Naive thymus-derived CD4-positive, alpha-beta T cell (primary cell): ENCODE measurements around the gene INPP5A. TPM values are rescaled to one million over a fixed set of nuclear protein-coding genes. Genes with fewer than 3 reads are reported as not detected.
A peak's percentile ranks its signal among the peaks of the same experiment; 100 is the strongest.

Experiments used
- ATAC-seq: fragments of 150-1000 bp; cut with Tn5 transposase; 2 replicates; pipeline ENCODE4 v1.10.0; 2021; ENCODE audit warnings: mild to moderate bottlenecking, moderate library complexity
- CTCF ChIA-PET: fragments of 350-600 bp; sonication (Branson Sonifier 250); formaldehyde crosslinking; loops from one replicate; lab custom pipeline; 2021; ENCODE audit warnings: antibody characterized with exemption; lab: Charles Lee
- POLR2A ChIA-PET: fragments of 350-600 bp; sonication (Branson Sonifier 250); formaldehyde crosslinking; loops from one replicate; lab custom pipeline; 2021; ENCODE audit warnings: antibody characterized with exemption, inconsistent platforms; lab: Charles Lee
- DNase-seq, 9 donors: peaks; one replicate each; pipeline versions ENCODE4 v3.0.0 to v3.0.0-alpha.2; 2020 to 2022; ENCODE audit warnings: mixed read lengths in 1 of 9
- H3K27ac ChIP-seq: one replicate; pipeline ENCODE4 v1.7.0; 2013; ENCODE audit warnings: mild to moderate bottlenecking, low read depth, low read length, moderate library complexity
- H3K27me3 ChIP-seq, 2 donors: one replicate each; pipeline ENCODE4 v1.7.0; 2013; ENCODE audit warnings: low read length in 2 of 2, mild to moderate bottlenecking in 2 of 2, moderate library complexity in 2 of 2; ENCODE audit not compliant: control insufficient read depth in 2 of 2, insufficient read depth in 2 of 2
- H3K36me3 ChIP-seq, 3 experiments: 1 replicate in 2 of 3; 2 replicates in 1 of 3; pipeline ENCODE4 v1.7.0; 2013; ENCODE audit warnings: low read length in 3 of 3, mild to moderate bottlenecking in 3 of 3, moderate library complexity in 1 of 3; ENCODE audit not compliant: insufficient read depth in 3 of 3, control insufficient read depth in 2 of 3
- H3K4me1 ChIP-seq, 2 donors: one replicate each; pipeline ENCODE4 v1.7.0; 2013; ENCODE audit warnings: low read length in 2 of 2, mild to moderate bottlenecking in 2 of 2, moderate library complexity in 1 of 2; ENCODE audit not compliant: control insufficient read depth in 2 of 2, insufficient read depth in 2 of 2
- H3K4me3 ChIP-seq: 2 replicates; pipeline ENCODE4 v1.7.0; 2013; ENCODE audit warnings: mild to moderate bottlenecking, low read length
- H3K9me3 ChIP-seq, 3 experiments: 1 replicate in 2 of 3; 2 replicates in 1 of 3; pipeline ENCODE4 v1.7.0; 2013; ENCODE audit warnings: low read length in 3 of 3; ENCODE audit not compliant: control insufficient read depth in 2 of 3
- H3K27ac Mint-ChIP-seq, 9 donors: one replicate each; pipeline ENCODE4 v1.8.0; 2020 to 2022; ENCODE audit warnings: mixed read lengths in 9 of 9, mild to moderate bottlenecking in 8 of 9, moderate library complexity in 5 of 9, inconsistent platforms in 2 of 9
- H3K27me3 Mint-ChIP-seq, 5 donors: one replicate each; pipeline ENCODE4 v1.8.0; 2021 to 2022; ENCODE audit warnings: mixed read lengths in 5 of 5, mild to moderate bottlenecking in 1 of 5
- H3K36me3 Mint-ChIP-seq, 5 donors: one replicate each; pipeline ENCODE4 v1.8.0; 2020 to 2022; ENCODE audit warnings: mixed read lengths in 5 of 5, mild to moderate bottlenecking in 3 of 5, inconsistent platforms in 1 of 5
- H3K4me1 Mint-ChIP-seq, 7 donors: one replicate each; pipeline ENCODE4 v1.8.0; 2020 to 2022; ENCODE audit warnings: mixed read lengths in 7 of 7, mild to moderate bottlenecking in 3 of 7, inconsistent platforms in 1 of 7
- H3K4me3 Mint-ChIP-seq, 10 donors: one replicate each; pipeline ENCODE4 v1.8.0; 2020 to 2022; ENCODE audit warnings: mild to moderate bottlenecking in 10 of 10, mixed read lengths in 10 of 10, moderate library complexity in 6 of 10, inconsistent platforms in 2 of 10
- H3K9me3 Mint-ChIP-seq, 11 donors: one replicate each; pipeline ENCODE4 v1.8.0; 2020 to 2022; ENCODE audit warnings: mixed read lengths in 11 of 11, mild to moderate bottlenecking in 4 of 11, inconsistent platforms in 1 of 11, moderate library complexity in 1 of 11
- intact Hi-C, 2 donors: fragments of 100-400 bp; cut with micrococcal nuclease; formaldehyde crosslinking; loops; one replicate each; pipeline ENCODE4 v1.15.1; 2023
- polyA plus RNA-seq, 2 donors: library from polyadenylated mRNA; unstranded; fragments of 300-500 nt; fragmentation: Illumina TruSeq; gene quantifications; one replicate each; pipeline ENCODE4 v1.2.3, GENCODE V29; 2021
- total RNA-seq, 6 experiments: library from RNA in 5 of 6; stranded (reverse) in 5 of 6; gene quantifications; 1 replicate in 5 of 6; 2 replicates in 1 of 6; pipeline ENCODE4 v1.2.3 and lab custom pipeline; 2021 to 2026

Gene INPP5A
- total and polyA plus RNA-seq, 7 experiments from 2014 or later: 0.97 to 30.7 (median 25.0) TPM

DNA sequence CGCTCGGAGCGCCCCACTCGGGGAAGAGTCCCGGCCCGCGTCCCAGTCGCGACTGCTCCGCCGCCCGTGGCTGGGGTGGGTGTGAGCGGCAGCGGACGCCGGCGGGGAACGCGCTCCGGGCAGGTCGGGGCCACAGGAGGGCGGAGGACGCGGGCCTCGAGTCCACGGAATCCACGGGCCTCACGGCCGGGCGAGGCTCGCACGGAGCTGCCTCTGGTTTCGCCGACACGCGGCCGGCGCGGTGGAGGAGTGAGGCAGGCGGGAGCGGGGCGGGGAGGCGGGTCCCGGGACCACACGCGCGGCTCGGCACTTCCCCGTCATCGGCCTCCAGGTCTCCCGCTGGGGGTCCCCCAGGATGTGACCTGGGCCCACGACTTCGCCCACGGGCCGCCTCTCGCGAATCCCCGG, 248.9 kb downstream of the INPP5A start:
- H3K4me3 Mint-ChIP-seq: peak overlapping the region in 1 of 10 donors; percentile 39
- H3K4me3 ChIP-seq: no peak overlapping the region
- no peak overlapping the region for H3K27ac ChIP-seq
- peaks cover 0 to 33% (median 12%) of the 10 kb centered on the region in 5 donors for H3K27me3 Mint-ChIP-seq
- peaks cover 0 to 6% (median 0%) of the 10 kb centered on the region in 3 experiments for H3K36me3 ChIP-seq
- H3K36me3 Mint-ChIP-seq: peaks cover 5 to 20% (median 20%) of the 10 kb centered on the region in 5 donors
- ATAC-seq: no peak
- H3K4me1 ChIP-seq: no peaks in the 10 kb centered on the region
- POLR2A ChIA-PET: no interaction called here
- H3K9me3 Mint-ChIP-seq: peaks cover 0 to 9% (median 1%) of the 10 kb centered on the region in 11 donors
- no peak overlapping the region for H3K27ac Mint-ChIP-seq
- peaks cover 0 to 3% of the 10 kb centered on the region in 2 donors for H3K27me3 ChIP-seq
- DNase-seq: no peak
- CTCF ChIA-PET: no interaction called here
- no peaks in the 10 kb centered on the region for H3K9me3 ChIP-seq
- intact Hi-C loops: no loop called here
- H3K4me1 Mint-ChIP-seq: peaks cover 0 to 9% (median 4%) of the 10 kb centered on the region in 7 donors

GRCh38 chr10:132786884-132787494, 249.4 kb downstream of the INPP5A start:
- Mint-ChIP-seq H3K27me3 (peaks cover 0 to 33% (median 12%) of the 10 kb centered on the region in 5 donors), H3K27ac (no peak overlapping the region), H3K4me3 (peak overlapping the region in 1 of 10 donors; percentile 16), H3K36me3 (peaks cover 0 to 16% (median 14%) of the 10 kb centered on the region in 5 donors), H3K4me1 (peaks cover 0 to 9% (median 4%) of the 10 kb centered on the region in 7 donors), H3K9me3 (peaks cover 0 to 9% (median 1%) of the 10 kb centered on the region in 11 donors)
- Histone ChIP-seq H3K4me1 (no peaks in the 10 kb centered on the region), H3K36me3 (peaks cover 0 to under 1% (median 0%) of the 10 kb centered on the region in 3 experiments), H3K27ac (no peak overlapping the region), H3K9me3 (no peaks in the 10 kb centered on the region), H3K4me3 (no peak overlapping the region), H3K27me3 (peaks cover 0 to 3% of the 10 kb centered on the region in 2 donors)
- ChIA-PET POLR2A (no interaction called here), CTCF (no interaction called here)
- no peak for ATAC-seq
- intact Hi-C loops: no loop called here
- no peak for DNase-seq

DNA sequence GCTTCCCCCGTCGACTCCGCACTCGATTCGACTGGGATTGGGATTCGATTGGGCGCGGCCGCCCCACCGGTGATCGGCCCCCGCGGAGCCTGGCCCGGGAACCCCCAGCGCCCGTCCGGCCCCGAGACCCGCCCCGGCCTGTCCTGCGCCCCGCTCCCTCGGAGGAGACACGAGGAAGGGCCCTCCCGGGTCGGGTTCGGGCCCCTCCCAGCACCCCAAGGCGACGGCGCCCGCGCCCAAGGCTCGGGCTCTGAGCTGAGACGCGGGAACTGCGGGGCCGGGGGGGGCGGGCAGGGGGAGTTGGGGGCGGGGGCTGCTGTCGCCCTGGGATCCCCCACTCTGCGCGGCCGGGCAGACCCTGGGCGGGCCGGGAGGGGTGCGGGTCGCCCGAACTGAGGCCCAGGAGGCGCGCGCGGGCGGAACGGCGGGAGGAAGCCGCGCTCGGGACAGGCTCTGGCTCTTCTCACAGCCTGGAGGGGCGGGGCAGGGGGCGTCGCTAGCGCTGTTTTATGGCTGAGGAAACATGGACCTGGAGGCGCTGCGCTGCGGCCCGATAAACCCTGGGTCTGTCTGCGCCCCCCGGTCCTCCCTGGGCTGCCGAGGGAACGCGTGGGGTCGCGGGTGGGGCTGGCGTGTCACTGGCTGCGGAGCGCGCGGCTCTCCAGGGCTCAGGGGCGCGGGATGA, 250.1 kb downstream of the INPP5A start:
- peaks cover 0 to 12% (median 11%) of the 10 kb centered on the region in 5 donors for H3K36me3 Mint-ChIP-seq
- ATAC-seq (no peak), DNase-seq (no peak)
- H3K4me1 Mint-ChIP-seq: peaks cover 0 to 9% (median 4%) of the 10 kb centered on the region in 7 donors
- peak overlapping the region in 1 of 10 donors; percentile 72 for H3K4me3 Mint-ChIP-seq
- no peak overlapping the region for H3K27ac Mint-ChIP-seq
- intact Hi-C loops: no loop called here
- Histone ChIP-seq H3K27me3 (peaks cover 0 to 3% of the 10 kb centered on the region in 2 donors), H3K4me1 (no peaks in the 10 kb centered on the region), H3K36me3 (no peaks in the 10 kb centered on the region), H3K4me3 (no peak overlapping the region), H3K27ac (no peak overlapping the region), H3K9me3 (no peaks in the 10 kb centered on the region)
- CTCF ChIA-PET: no interaction called here
- H3K9me3 Mint-ChIP-seq: peaks cover 0 to 9% (median 1%) of the 10 kb centered on the region in 11 donors
- H3K27me3 Mint-ChIP-seq: peaks cover 0 to 32% (median 11%) of the 10 kb centered on the region in 5 donors
- POLR2A ChIA-PET: no interaction called here

DNA sequence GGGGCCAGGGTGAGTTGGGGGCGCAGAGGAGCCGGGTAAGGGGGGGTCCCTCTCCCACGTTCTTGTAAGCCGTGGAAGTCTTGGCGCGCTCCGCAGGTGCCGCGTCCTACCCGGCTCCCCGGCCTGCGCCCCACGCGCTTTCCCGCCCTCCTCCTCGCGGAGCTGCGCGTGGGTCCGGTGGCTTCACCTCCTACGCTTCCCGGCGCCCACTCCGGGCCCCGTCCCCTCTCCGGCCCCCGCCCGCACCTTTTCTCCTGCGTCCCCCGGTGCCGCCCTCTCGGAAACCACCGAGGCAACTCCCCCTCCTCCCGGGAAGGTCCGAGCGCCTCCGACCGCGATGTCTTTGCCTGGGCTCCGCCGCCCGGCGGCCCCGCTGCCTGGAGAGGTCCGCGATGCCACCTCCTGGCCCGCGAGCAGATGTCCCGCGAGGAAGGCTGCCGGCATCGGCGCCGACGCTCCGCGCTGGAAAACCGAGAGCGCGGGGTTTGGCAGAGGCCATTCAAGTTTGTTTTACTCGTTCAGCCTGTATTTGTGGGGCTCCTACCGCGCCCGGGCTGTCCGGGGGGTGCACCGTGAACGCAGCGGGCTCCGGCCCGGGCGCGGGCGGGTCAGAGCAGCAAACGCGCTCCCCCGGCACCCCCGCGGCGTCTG, 250.7 kb downstream of the INPP5A start:
- ChIA-PET POLR2A (no interaction called here), CTCF (no interaction called here)
- DNase-seq (no peak), ATAC-seq (no peak)
- intact Hi-C loops: no loop called here
- Mint-ChIP-seq H3K4me1 (peaks cover 0 to 8% (median 4%) of the 10 kb centered on the region in 7 donors), H3K4me3 (peak overlapping the region in 1 of 10 donors; percentile 72), H3K36me3 (peaks cover 0 to 6% (median 4%) of the 10 kb centered on the region in 5 donors), H3K27ac (no peak overlapping the region), H3K9me3 (peaks cover 0 to 5% (median 0%) of the 10 kb centered on the region in 11 donors), H3K27me3 (peaks cover 2 to 25% (median 10%) of the 10 kb centered on the region in 5 donors)
- H3K4me3 ChIP-seq: no peak overlapping the region
- no peak overlapping the region for H3K27ac ChIP-seq
- H3K4me1 ChIP-seq: no peaks in the 10 kb centered on the region
- H3K27me3 ChIP-seq: peaks cover 0 to 3% of the 10 kb centered on the region in 2 donors
- no peaks in the 10 kb centered on the region for H3K9me3 ChIP-seq
- H3K36me3 ChIP-seq: no peaks in the 10 kb centered on the region

DNA sequence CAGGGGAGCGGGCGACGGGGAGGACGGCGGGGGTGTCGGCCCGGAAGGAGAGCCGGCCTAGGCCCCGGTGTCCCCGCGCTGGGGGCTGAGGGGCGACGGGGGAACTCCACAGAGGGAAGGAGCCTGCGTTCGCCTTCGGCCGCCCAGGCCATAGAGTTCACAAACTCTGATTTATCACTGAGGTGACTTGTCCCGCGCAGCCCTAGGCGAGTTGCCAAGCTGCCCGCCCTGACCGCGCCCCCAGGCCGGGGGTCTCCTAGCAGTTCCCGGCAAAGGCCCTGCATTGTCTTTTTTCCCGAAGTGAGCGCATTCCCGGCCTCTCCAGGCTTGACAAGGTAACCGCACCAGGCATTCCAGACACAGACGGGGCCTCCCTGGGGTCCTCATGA, 251.2 kb downstream of the INPP5A start:
- peaks cover 0 to 3% of the 10 kb centered on the region in 2 donors for H3K27me3 ChIP-seq
- Mint-ChIP-seq H3K27me3 (peaks cover 0 to 20% (median 7%) of the 10 kb centered on the region in 5 donors), H3K4me1 (peaks cover 0 to 4% (median under 1%) of the 10 kb centered on the region in 7 donors), H3K36me3 (peaks cover 0 to under 1% (median 0%) of the 10 kb centered on the region in 5 donors), H3K27ac (no peak overlapping the region), H3K4me3 (peak overlapping the region in 1 of 10 donors; percentile 72), H3K9me3 (peaks cover 0 to 1% (median 0%) of the 10 kb centered on the region in 11 donors)
- ChIA-PET CTCF (no interaction called here), POLR2A (no interaction called here)
- intact Hi-C loops: no loop called here
- no peak for DNase-seq
- H3K9me3 ChIP-seq: no peaks in the 10 kb centered on the region
- H3K36me3 ChIP-seq: no peaks in the 10 kb centered on the region
- no peaks in the 10 kb centered on the region for H3K4me1 ChIP-seq
- ATAC-seq: no peak
- no peak overlapping the region for H3K27ac ChIP-seq
- no peak overlapping the region for H3K4me3 ChIP-seq

GRCh38 chr10:132789659-132790148, 252.1 kb downstream of the INPP5A start:
- Histone ChIP-seq H3K27me3 (peaks cover 0 to 3% of the 10 kb centered on the region in 2 donors), H3K4me3 (no peak overlapping the region), H3K36me3 (no peaks in the 10 kb centered on the region), H3K9me3 (no peaks in the 10 kb centered on the region), H3K27ac (no peak overlapping the region), H3K4me1 (no peaks in the 10 kb centered on the region)
- Mint-ChIP-seq H3K27me3 (peaks cover 0 to 16% (median 7%) of the 10 kb centered on the region in 5 donors), H3K4me1 (no peaks in the 10 kb centered on the region), H3K27ac (no peak overlapping the region), H3K4me3 (no peak overlapping the region), H3K36me3 (no peaks in the 10 kb centered on the region), H3K9me3 (peaks cover 0 to 1% (median 0%) of the 10 kb centered on the region in 11 donors)
- no peak for ATAC-seq
- intact Hi-C loops: loop anchor here in 1 of 2 donors (10.0 kb wide), 1 partner anchor 135 kb away; no protein-coding TSS in a partner anchor
- POLR2A ChIA-PET: no interaction called here
- DNase-seq: no peak
- CTCF ChIA-PET: no interaction called here
